Gastrocnemius medialis (tissue), 4 donors: ENCODE measurements around the gene RAPGEF2. TPM values are rescaled to one million over a fixed set of nuclear protein-coding genes. Genes with fewer than 3 reads are reported as not detected.
"Not testable (repeated sequence)": the region's sequence is repeated elsewhere in the genome, so short reads cannot be mapped to it uniquely, and the experiment has no call there.

Source experiments
- ATAC-seq, 2 donors: fragments of 150-250 bp; one replicate each; pipeline ENCODE4 v1.9.1; 2016
- DNase-seq, 2 donors: peaks; one replicate each; pipeline ENCODE4 v3.0.0-alpha.2; 2019
- H3K27ac ChIP-seq, 4 donors: fragments of 200-600 bp; sonication (generic); 1 replicate in 1 of 4; 2 replicates in 3 of 4; pipeline ENCODE4 v1.5.1; 2016 to 2018; ENCODE audit warnings: mild to moderate bottlenecking in 2 of 4, moderate library complexity in 1 of 4
- H3K27me3 ChIP-seq, 3 donors: fragments of 200-600 bp; sonication (generic) in 2 of 3; 1 replicate in 1 of 3; 2 replicates in 2 of 3; pipeline versions ENCODE4 v1.5.1 to v1.6.0; 2016 to 2019; ENCODE audit warnings: mild to moderate bottlenecking in 1 of 3, moderate library complexity in 1 of 3
- H3K36me3 ChIP-seq, 2 donors: fragments of 200-600 bp; sonication (generic) in 1 of 2; one replicate each; pipeline ENCODE4 v1.5.1; 2017 to 2018
- H3K4me1 ChIP-seq, 2 donors: fragments of 200-600 bp; sonication (generic) in 1 of 2; one replicate each; pipeline ENCODE4 v1.5.1; 2016 to 2017; ENCODE audit warnings: mild to moderate bottlenecking in 2 of 2
- H3K4me3 ChIP-seq, 4 donors: fragments of 200-600 bp; sonication (generic) in 3 of 4; 1 replicate in 1 of 4; 2 replicates in 3 of 4; pipeline ENCODE4 v1.5.1; 2016 to 2019; ENCODE audit warnings: mild to moderate bottlenecking in 2 of 4
- H3K9me3 ChIP-seq, 3 donors: fragments of 200-600 bp; sonication (generic) in 2 of 3; 1 replicate in 1 of 3; 2 replicates in 2 of 3; pipeline ENCODE4 v1.5.1; 2016 to 2019
- POLR2A ChIP-seq, 2 donors: fragments of 450-650 bp; IDR thresholded peaks; one replicate each; pipeline ENCODE4 v1.6.1; 2017; ENCODE audit warnings: antibody characterized with exemption in 2 of 2, mild to moderate bottlenecking in 2 of 2, moderate library complexity in 2 of 2
- in situ Hi-C, 4 donors: fragments of 200-750 bp; cut with MboI; loops; one replicate each; pipeline versions ENCODE4 v1.15.0 to v1.8.0; 2017; ENCODE audit warnings: low sequenced_read_pairs in 4 of 4
- intact Hi-C: fragments of 100-400 bp; cut with DNase I; formaldehyde crosslinking; loops from one replicate; pipeline ENCODE4 v1.15.1; 2023; ENCODE audit warnings: low total_unique reads
- total RNA-seq, 4 donors: library from RNA; depleted of rRNA; stranded (reverse); fragments of >200 nt; gene quantifications; one replicate each; pipeline versions ENCODE4 v1.1.0 to v1.2.3, GENCODE V29; 2016
- TF ChIP-seq, protein P1 (sequence below), 5 experiments: fragments of 450-650 bp in 3 of 5; fragments of 200-600 bp in 2 of 5; sonication (generic) in 2 of 5; IDR thresholded peaks in 4 of 5; conservative IDR thresholded peaks in 1 of 5; 1 replicate in 4 of 5; 2 replicates in 1 of 5; pipeline ENCODE4 v1.5.1; 2016 to 2019; ENCODE audit warnings: antibody characterized with exemption in 5 of 5, mild to moderate bottlenecking in 3 of 5, moderate library complexity in 3 of 5

RAPGEF2 gene
- total RNA-seq, 4 donors from 2014 or later: 32.9 to 42.3 (median 38.7) TPM

DNA sequence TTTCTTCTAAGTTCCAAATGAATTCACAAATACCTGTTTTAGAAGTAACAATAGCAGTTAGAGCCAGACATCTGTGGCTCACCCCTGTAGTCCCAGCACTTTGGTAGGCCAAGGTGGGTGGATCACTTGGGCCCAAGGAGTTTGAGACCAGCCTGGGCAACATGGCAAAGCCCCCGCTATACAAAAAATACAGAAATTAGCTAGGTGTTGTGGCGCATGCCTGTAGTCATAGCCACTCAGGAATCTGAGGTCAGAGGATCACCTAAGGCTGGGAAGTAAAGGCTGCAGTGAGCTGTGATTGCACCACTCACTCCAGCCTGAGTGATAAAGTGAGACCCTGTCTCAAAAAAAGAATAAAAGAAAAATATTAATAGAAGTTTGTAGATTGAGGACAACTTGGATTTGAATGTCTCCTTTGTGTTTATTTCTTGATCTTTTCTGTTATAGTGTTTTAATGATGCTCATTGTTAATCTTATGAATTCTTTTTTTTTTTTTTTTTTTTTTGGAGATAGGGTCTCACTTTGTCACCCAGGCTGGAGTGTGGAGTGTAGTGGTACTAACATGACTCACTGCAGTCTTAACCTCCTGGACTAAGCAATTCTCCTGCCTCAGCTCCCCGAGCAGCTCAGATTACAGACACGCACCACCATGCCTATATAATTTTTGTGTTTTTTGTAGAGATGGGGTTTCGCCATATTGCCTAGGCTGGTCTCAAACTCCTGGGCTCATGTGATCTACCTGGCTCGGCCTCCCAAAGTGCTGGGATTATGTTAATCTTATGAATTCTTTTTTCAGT, 30.7 kb upstream of the RAPGEF2 start:
- Histone ChIP-seq H3K27me3 (no peaks in the 10 kb centered on the region), H3K27ac (no peak overlapping the region), H3K4me1 (no peaks in the 10 kb centered on the region), H3K36me3 (no peaks in the 10 kb centered on the region), H3K9me3 (no peaks in the 10 kb centered on the region), H3K4me3 (no peak overlapping the region)
- in situ Hi-C loops (no loop called here), intact Hi-C loops (no loop called here)
- DNase-seq (no peak), ATAC-seq (no peak)
- TF ChIP-seq POLR2A (IDR thresholded peaks at IDR 0.05): no peak
- TF ChIP-seq, protein P1, sequence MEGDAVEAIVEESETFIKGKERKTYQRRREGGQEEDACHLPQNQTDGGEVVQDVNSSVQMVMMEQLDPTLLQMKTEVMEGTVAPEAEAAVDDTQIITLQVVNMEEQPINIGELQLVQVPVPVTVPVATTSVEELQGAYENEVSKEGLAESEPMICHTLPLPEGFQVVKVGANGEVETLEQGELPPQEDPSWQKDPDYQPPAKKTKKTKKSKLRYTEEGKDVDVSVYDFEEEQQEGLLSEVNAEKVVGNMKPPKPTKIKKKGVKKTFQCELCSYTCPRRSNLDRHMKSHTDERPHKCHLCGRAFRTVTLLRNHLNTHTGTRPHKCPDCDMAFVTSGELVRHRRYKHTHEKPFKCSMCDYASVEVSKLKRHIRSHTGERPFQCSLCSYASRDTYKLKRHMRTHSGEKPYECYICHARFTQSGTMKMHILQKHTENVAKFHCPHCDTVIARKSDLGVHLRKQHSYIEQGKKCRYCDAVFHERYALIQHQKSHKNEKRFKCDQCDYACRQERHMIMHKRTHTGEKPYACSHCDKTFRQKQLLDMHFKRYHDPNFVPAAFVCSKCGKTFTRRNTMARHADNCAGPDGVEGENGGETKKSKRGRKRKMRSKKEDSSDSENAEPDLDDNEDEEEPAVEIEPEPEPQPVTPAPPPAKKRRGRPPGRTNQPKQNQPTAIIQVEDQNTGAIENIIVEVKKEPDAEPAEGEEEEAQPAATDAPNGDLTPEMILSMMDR (IDR thresholded peaks at IDR 0.05 in 4 of 5, conservative IDR thresholded peaks at IDR 0.05 in 1 of 5): no peak

DNA sequence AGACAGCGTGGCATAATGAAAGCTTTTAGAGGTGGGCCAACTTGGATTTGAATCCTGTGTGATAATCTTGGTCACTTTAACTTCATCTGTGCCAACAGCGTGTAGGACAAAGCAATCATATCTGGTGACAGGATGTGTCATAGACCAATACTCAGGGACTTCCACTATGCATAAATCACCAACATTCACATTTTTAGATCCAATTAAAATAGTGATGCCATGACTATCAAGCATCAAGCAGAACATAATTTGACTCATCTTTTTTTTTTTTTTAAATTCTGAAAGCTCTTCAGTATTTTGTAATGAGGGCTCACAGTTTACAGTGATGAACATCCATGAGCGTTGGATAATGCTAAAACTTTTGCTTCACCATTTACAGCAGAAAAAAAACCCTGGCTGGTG, 27.3 kb upstream of the RAPGEF2 start:
- no peak overlapping the region for H3K4me3 ChIP-seq
- in situ Hi-C loops: no loop called here
- peaks cover 0 to 5% of the 10 kb centered on the region in 2 donors for H3K4me1 ChIP-seq
- intact Hi-C loops: no loop called here
- no peak for TF ChIP-seq POLR2A (IDR thresholded peaks at IDR 0.05)
- TF ChIP-seq, protein P1 (IDR thresholded peaks at IDR 0.05 in 4 of 5, conservative IDR thresholded peaks at IDR 0.05 in 1 of 5): no peak
- H3K27me3 ChIP-seq: no peaks in the 10 kb centered on the region
- no peaks in the 10 kb centered on the region for H3K36me3 ChIP-seq
- no peak overlapping the region for H3K27ac ChIP-seq
- H3K9me3 ChIP-seq: no peaks in the 10 kb centered on the region
- ATAC-seq (no peak), DNase-seq (no peak)

DNA sequence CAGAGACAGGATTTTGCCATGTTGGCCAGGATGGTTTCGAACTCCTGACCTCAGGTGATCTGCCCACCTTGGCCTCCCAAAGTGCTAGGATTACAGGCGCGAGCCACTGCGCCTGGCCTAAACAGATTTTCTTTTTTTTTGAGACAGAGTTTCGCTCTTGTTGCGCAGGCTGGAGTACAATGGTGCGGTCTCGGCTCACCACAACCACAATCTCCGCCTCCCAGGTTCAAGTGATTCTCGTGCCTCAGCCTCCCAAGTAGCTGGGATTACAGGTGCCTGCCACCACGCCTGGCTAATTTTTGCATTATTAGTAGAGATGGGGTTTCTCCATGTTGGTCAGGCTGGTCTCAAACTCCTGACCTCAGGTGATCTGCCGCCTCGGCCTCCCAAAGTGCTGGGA, 25.9 kb upstream of the RAPGEF2 start:
- intact Hi-C loops, DNase-seq, H3K4me3 ChIP-seq, H3K27me3 ChIP-seq, H3K36me3 ChIP-seq, H3K27ac ChIP-seq, in situ Hi-C loops, H3K9me3 ChIP-seq, ATAC-seq, H3K4me1 ChIP-seq: not testable (repeated sequence)

DNA sequence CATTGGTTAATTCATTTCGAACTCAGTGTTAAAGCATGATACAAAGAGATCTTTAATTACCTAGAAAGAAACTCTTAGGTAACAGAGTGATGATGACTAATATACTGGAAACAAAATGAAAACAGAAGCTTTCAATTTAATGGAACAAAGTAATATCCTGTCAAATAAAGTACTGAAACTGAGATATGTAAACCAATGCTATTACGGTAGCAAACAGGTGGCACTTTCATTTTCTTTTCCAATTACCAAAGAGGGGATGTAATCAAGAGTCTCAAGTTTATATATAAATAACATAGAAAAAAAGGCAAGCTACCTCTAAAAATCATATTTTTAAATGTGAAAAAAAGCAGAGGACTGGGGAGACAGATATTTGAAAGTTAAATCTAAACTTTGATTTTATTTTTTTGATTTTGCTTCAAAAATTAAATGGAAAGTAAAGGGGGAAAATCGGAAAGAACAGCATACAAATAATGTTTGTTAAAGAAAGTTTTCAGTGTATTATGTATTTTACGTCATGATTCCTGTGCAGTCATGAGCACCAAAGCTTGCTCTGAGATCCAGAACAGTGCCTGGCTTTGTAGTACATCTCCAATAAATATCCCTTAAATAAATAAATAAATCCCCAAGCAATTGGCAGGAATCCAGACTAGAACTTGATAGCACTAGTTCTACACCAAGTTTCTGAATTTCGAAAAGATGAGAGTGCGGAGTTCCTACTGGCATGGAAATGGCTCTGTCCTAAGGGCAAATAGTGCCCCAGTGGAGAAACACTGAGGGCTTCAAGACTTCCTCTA, 25.0 kb upstream of the RAPGEF2 start:
- Histone ChIP-seq H3K4me1 (peaks cover 0 to 5% of the 10 kb centered on the region in 2 donors), H3K27ac (no peak overlapping the region), H3K9me3 (no peaks in the 10 kb centered on the region), H3K4me3 (no peak overlapping the region), H3K27me3 (no peaks in the 10 kb centered on the region), H3K36me3 (no peaks in the 10 kb centered on the region)
- DNase-seq (no peak), ATAC-seq (no peak)
- intact Hi-C loops: no loop called here
- in situ Hi-C loops: no loop called here
- TF ChIP-seq POLR2A (IDR thresholded peaks at IDR 0.05): no peak
- TF ChIP-seq, protein P1 (IDR thresholded peaks at IDR 0.05 in 4 of 5, conservative IDR thresholded peaks at IDR 0.05 in 1 of 5): no peak

DNA sequence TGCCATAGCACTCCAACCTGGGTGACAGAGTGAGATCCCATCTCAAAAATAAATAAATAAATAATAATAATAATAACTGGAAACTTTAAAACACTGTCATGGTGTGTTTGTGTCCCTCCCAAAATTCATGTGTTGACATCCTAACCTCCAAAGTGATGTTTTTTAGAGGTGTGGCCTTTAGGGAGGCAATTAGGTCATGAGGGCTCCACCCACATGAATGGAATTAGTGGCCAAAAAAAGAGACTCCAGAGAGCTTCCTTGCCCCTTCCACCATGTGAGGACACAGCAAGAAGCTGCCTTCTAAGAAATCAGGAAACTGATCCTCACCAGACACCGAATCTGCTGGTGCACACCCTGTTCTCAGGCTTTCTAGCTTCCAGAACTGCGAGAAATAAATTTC, 23.8 kb upstream of the RAPGEF2 start:
- ATAC-seq (no peak), DNase-seq (no peak)
- Histone ChIP-seq H3K4me3 (no peak overlapping the region), H3K27me3 (no peaks in the 10 kb centered on the region), H3K36me3 (no peaks in the 10 kb centered on the region), H3K27ac (no peak overlapping the region), H3K9me3 (no peaks in the 10 kb centered on the region), H3K4me1 (peaks cover 0 to 5% of the 10 kb centered on the region in 2 donors)
- in situ Hi-C loops: no loop called here
- intact Hi-C loops: no loop called here
- no peak for TF ChIP-seq POLR2A (IDR thresholded peaks at IDR 0.05)
- TF ChIP-seq, protein P1 (IDR thresholded peaks at IDR 0.05 in 4 of 5, conservative IDR thresholded peaks at IDR 0.05 in 1 of 5): no peak
